WTC11 (cell line): ENCODE data around the gene SUPT3H. TPM values are rescaled to one million over a fixed set of nuclear protein-coding genes. Genes with fewer than 3 reads are reported as not detected.

Experiments
- ATAC-seq: fragments of 200-7000 bp; cut with Tn5 transposase; 2 replicates; pipeline ENCODE4 v1.10.0; 2021; ENCODE audit warnings: mild to moderate bottlenecking, moderate library complexity
- CTCF ChIA-PET: fragments of 300-600 bp; sonication (Branson Sonifier 250); formaldehyde crosslinking; loops from one replicate; lab custom pipeline; 2021; ENCODE audit warnings: antibody characterized with exemption; lab: Charles Lee
- POLR2A ChIA-PET: fragments of 350-600 bp; sonication (Branson Sonifier 250); formaldehyde crosslinking; loops from one replicate; lab custom pipeline; 2021; ENCODE audit warnings: antibody characterized with exemption; lab: Charles Lee
- DNase-seq: peaks from one replicate; pipeline ENCODE4 v3.0.0; 2021; ENCODE audit warnings: low spot score
- H3K27ac Mint-ChIP-seq: 2 replicates; pipeline ENCODE4 v1.8.0; 2021; ENCODE audit warnings: mixed read lengths
- H3K27me3 Mint-ChIP-seq: 2 replicates; pipeline ENCODE4 v1.8.0; 2021; ENCODE audit warnings: low read depth, mild to moderate bottlenecking, moderate library complexity, mixed read lengths
- H3K36me3 Mint-ChIP-seq: 2 replicates; pipeline ENCODE4 v1.8.0; 2021; ENCODE audit warnings: mixed read lengths
- H3K4me1 Mint-ChIP-seq: 2 replicates; pipeline ENCODE4 v1.8.0; 2022; ENCODE audit warnings: mixed read lengths
- H3K4me3 Mint-ChIP-seq: 2 replicates; pipeline ENCODE4 v1.8.0; 2021; ENCODE audit warnings: mild to moderate bottlenecking, moderate library complexity, mixed read lengths
- H3K9me3 Mint-ChIP-seq: 2 replicates; pipeline ENCODE4 v1.8.0; 2021; ENCODE audit warnings: mixed read lengths
- AR ChIP-seq: fragments of 250-450 bp; sonication (Bioruptor Pico); IDR thresholded peaks from 2 replicates; pipeline ENCODE4 v1.9.0; 2021; ENCODE audit warnings: mild to moderate bottlenecking
- ATF1 ChIP-seq: sonication (generic); formaldehyde crosslinking; IDR thresholded peaks from 2 replicates; pipeline ENCODE4 v1.8.1; 2023; ENCODE audit warnings: mild to moderate bottlenecking, moderate library complexity, missing genetic modification reagents
- ATF3 ChIP-seq: sonication (generic); formaldehyde crosslinking; conservative IDR thresholded peaks from 2 replicates; pipeline ENCODE4 v1.8.1; 2022; ENCODE audit warnings: mild to moderate bottlenecking, missing genetic modification reagents
- CBFB ChIP-seq: sonication (generic); formaldehyde crosslinking; IDR thresholded peaks from 2 replicates; pipeline ENCODE4 v1.8.1; 2022; ENCODE audit warnings: mild to moderate bottlenecking, low read depth, missing genetic modification reagents
- CREM ChIP-seq: sonication (generic); formaldehyde crosslinking; IDR thresholded peaks from 2 replicates; pipeline ENCODE4 v1.8.1; 2022; ENCODE audit warnings: mild to moderate bottlenecking, missing genetic modification reagents, moderate library complexity
- ELF4 ChIP-seq: sonication (generic); formaldehyde crosslinking; IDR thresholded peaks from 2 replicates; pipeline ENCODE4 v1.8.1; 2022; ENCODE audit warnings: low read depth, mild to moderate bottlenecking, moderate library complexity, missing genetic modification reagents
- KAT7 ChIP-seq: sonication (generic); formaldehyde crosslinking; IDR thresholded peaks from 2 replicates; pipeline ENCODE4 v1.8.1; 2023; ENCODE audit warnings: missing genetic modification reagents, mild to moderate bottlenecking, borderline replicate concordance
- NFATC4 ChIP-seq: fragments of 250-450 bp; sonication (Bioruptor Pico); IDR thresholded peaks from 2 replicates; pipeline ENCODE4 v1.9.0; 2021; ENCODE audit warnings: mild to moderate bottlenecking
- NFE2L1 ChIP-seq: sonication (generic); formaldehyde crosslinking; IDR thresholded peaks from 2 replicates; pipeline ENCODE4 v1.8.1; 2023; ENCODE audit warnings: missing genetic modification reagents
- NR1H2 ChIP-seq: sonication (generic); formaldehyde crosslinking; IDR thresholded peaks from 2 replicates; pipeline ENCODE4 v1.9.0; 2021; ENCODE audit warnings: mild to moderate bottlenecking, moderate library complexity, missing genetic modification reagents
- OVOL2 ChIP-seq: fragments of 250-450 bp; sonication (Bioruptor Pico); IDR thresholded peaks from 2 replicates; pipeline ENCODE4 v1.9.0; 2021; ENCODE audit warnings: mild to moderate bottlenecking, borderline replicate concordance
- PRDM15 ChIP-seq: sonication (generic); formaldehyde crosslinking; IDR thresholded peaks from 2 replicates; pipeline ENCODE4 v1.8.0; 2022; ENCODE audit warnings: missing genetic modification reagents
- PRRX2 ChIP-seq: fragments of 250-450 bp; sonication (Bioruptor Pico); IDR thresholded peaks from 2 replicates; pipeline ENCODE4 v1.8.0; 2021; ENCODE audit warnings: mild to moderate bottlenecking
- RELA ChIP-seq: sonication (generic); formaldehyde crosslinking; IDR thresholded peaks from 2 replicates; pipeline ENCODE4 v1.8.1; 2022; ENCODE audit warnings: missing genetic modification reagents, mild to moderate bottlenecking, borderline replicate concordance
- RORB ChIP-seq: fragments of 250-450 bp; sonication (Bioruptor Pico); IDR thresholded peaks from 2 replicates; pipeline ENCODE4 v1.9.0; 2021; ENCODE audit warnings: mild to moderate bottlenecking
- SMAD3 ChIP-seq: sonication (generic); formaldehyde crosslinking; IDR thresholded peaks from 2 replicates; pipeline ENCODE4 v1.8.0; 2022; ENCODE audit warnings: missing genetic modification reagents, mild to moderate bottlenecking, borderline replicate concordance
- TEAD4 ChIP-seq: sonication (generic); formaldehyde crosslinking; IDR thresholded peaks from 2 replicates; pipeline ENCODE4 v1.8.0; 2022; ENCODE audit warnings: mild to moderate bottlenecking, missing genetic modification reagents
- TP53 ChIP-seq: sonication (generic); formaldehyde crosslinking; IDR thresholded peaks from 2 replicates; pipeline ENCODE4 v1.8.1; 2023; ENCODE audit warnings: mild to moderate bottlenecking, missing genetic modification reagents
- USF2 ChIP-seq: sonication (generic); formaldehyde crosslinking; IDR thresholded peaks from 2 replicates; pipeline ENCODE4 v1.8.1; 2023; ENCODE audit warnings: mild to moderate bottlenecking, missing genetic modification reagents, moderate library complexity
- total RNA-seq: library from RNA; stranded (reverse); gene quantifications from 3 replicates; pipeline ENCODE4 v1.2.3, GENCODE V29; 2021

The SUPT3H gene
- total RNA-seq, 1 experiment from 2014 or later = 15.3 TPM

GRCh38 chr6:45027126-45027525, 350.6 kb downstream of the SUPT3H start:
- H3K27ac Mint-ChIP-seq = no peak overlapping the region
- ChIA-PET CTCF (interaction anchor here (0.6 kb wide), 1 partner anchor 584 kb away, joined by 3 read pairs; no protein-coding TSS in a partner anchor), POLR2A (no interaction called here)
- no peaks in the 10 kb centered on the region for H3K4me1 Mint-ChIP-seq
- TF ChIP-seq PRRX2 (CRISPR knock-in tag) (no peak), ATF3 (CRISPR knock-in tag) (no peak), RORB (CRISPR knock-in tag) (no peak), TEAD4 (no peak), TP53 (no peak), AR (no peak), NFATC4 (CRISPR knock-in tag) (no peak), ATF1 (no peak), PRDM15 (CRISPR knock-in tag) (no peak), OVOL2 (CRISPR knock-in tag) (no peak), CREM (CRISPR knock-in tag) (no peak), USF2 (CRISPR knock-in tag) (no peak)
- no peaks in the 10 kb centered on the region for H3K27me3 Mint-ChIP-seq
- H3K9me3 Mint-ChIP-seq = peaks cover 43% of the 10 kb centered on the region
- no peak for DNase-seq
- H3K4me3 Mint-ChIP-seq = no peak overlapping the region
- H3K36me3 Mint-ChIP-seq = peaks cover 18% of the 10 kb centered on the region
- no peak for ATAC-seq

GRCh38 chr6:45026003-45026516, 351.7 kb downstream of the SUPT3H start:
- ATAC-seq (no peak), DNase-seq (no peak)
- no peak for TF ChIP-seq ELF4 (CRISPR knock-in tag)
- no peak for TF ChIP-seq KAT7 (CRISPR knock-in tag)
- H3K9me3 Mint-ChIP-seq = peaks cover 43% of the 10 kb centered on the region
- no peak overlapping the region for H3K4me3 Mint-ChIP-seq
- H3K27ac Mint-ChIP-seq = no peak overlapping the region
- H3K27me3 Mint-ChIP-seq = no peaks in the 10 kb centered on the region
- ChIA-PET POLR2A (interaction anchor here (0.6 kb wide), 1 partner anchor 13 kb away, joined by 3 read pairs; no protein-coding TSS in a partner anchor), CTCF (no interaction called here)
- peaks cover 18% of the 10 kb centered on the region for H3K36me3 Mint-ChIP-seq
- H3K4me1 Mint-ChIP-seq = no peaks in the 10 kb centered on the region

- ATAC-seq (no peak), DNase-seq (no peak)
- Mint-ChIP-seq H3K4me1 (no peaks in the 10 kb centered on the region), H3K9me3 (peaks cover 43% of the 10 kb centered on the region), H3K36me3 (peaks cover 18% of the 10 kb centered on the region), H3K4me3 (no peak overlapping the region), H3K27ac (no peak overlapping the region), H3K27me3 (no peaks in the 10 kb centered on the region)
- CTCF ChIA-PET = no interaction called here
- POLR2A ChIA-PET = no interaction called here
- TF ChIP-seq NFE2L1 (CRISPR knock-in tag) (no peak), CBFB (CRISPR knock-in tag) (no peak), PRDM15 (CRISPR knock-in tag) (no peak), RELA (CRISPR knock-in tag) (no peak), SMAD3 (no peak), NR1H2 (CRISPR knock-in tag) (no peak)
Measured at GRCh38 chr6:45024610-45025009, 353.1 kb downstream of the SUPT3H start.
